PC-3 (cell line): Measurements from ENCODE around the gene ZBTB26. TPM values are rescaled to one million over a fixed set of nuclear protein-coding genes. Genes with fewer than 3 reads are reported as not detected.
A peak's percentile ranks its signal among the peaks of the same experiment; 100 is the strongest.

Source experiments
- ATAC-seq: fragments of 200-7000 bp; cut with Tn5 transposase; 2 replicates; pipeline ENCODE4 v1.9.1; 2020; ENCODE audit warnings: mild to moderate bottlenecking, moderate library complexity
- BruUV-seq: library from RNA; stranded (reverse); fragments of 400-500 nt; replicated peaks from 2 replicates; lab custom pipeline; 2021; lab: Mats Ljungman, UMichigan
- CTCF ChIA-PET: fragments of 300-600 bp; sonication (Branson Sonifier 250); formaldehyde crosslinking; loops from one replicate; lab custom pipeline; 2022; ENCODE audit warnings: antibody characterized with exemption; lab: Charles Lee
- POLR2A ChIA-PET: fragments of 300-600 bp; sonication (Branson Sonifier 250); formaldehyde crosslinking; loops from one replicate; lab custom pipeline; 2022; ENCODE audit warnings: antibody characterized with exemption; ENCODE audit not compliant: unreplicated experiment; lab: Charles Lee
- DNase-seq: peaks from one replicate; pipeline ENCODE4 v3.0.0-alpha.2; 2015
- H2AFZ ChIP-seq: fragments of 300-600 bp; sonication (generic); 2 replicates; pipeline ENCODE4 v1.6.0; 2016; ENCODE audit warnings: antibody characterized with exemption, low read length
- H3F3A ChIP-seq: fragments of 300-600 bp; sonication (generic); one replicate; pipeline ENCODE4 v1.6.0; 2017; ENCODE audit warnings: antibody characterized with exemption, low read length, control low read depth, mild to moderate bottlenecking; ENCODE audit not compliant: unreplicated experiment
- H3K27ac ChIP-seq: fragments of 300-600 bp; sonication (generic); 2 replicates; pipeline ENCODE4 v1.5.1; 2016; ENCODE audit warnings: mild to moderate bottlenecking, low read length
- H3K27me3 ChIP-seq: fragments of 300-600 bp; sonication (generic); 2 replicates; pipeline ENCODE4 v1.6.1; 2016; ENCODE audit warnings: low read length, mixed read lengths
- H3K36me3 ChIP-seq: fragments of 300-600 bp; sonication (generic); 2 replicates; pipeline ENCODE4 v1.6.1; 2016; ENCODE audit warnings: low read depth, mixed run types, low read length, mixed read lengths
- H3K4me1 ChIP-seq: fragments of 300-600 bp; sonication (generic); 2 replicates; pipeline ENCODE4 v1.5.1; 2016; ENCODE audit warnings: low read length; ENCODE audit not compliant: insufficient read depth
- H3K4me2 ChIP-seq: fragments of 300-600 bp; sonication (generic); 2 replicates; pipeline ENCODE4 v1.6.0; 2016; ENCODE audit warnings: low read length
- H3K4me3 ChIP-seq: fragments of 300-600 bp; sonication (generic); 2 replicates; pipeline ENCODE4 v1.5.1; 2016; ENCODE audit warnings: mild to moderate bottlenecking, low read length, mixed read lengths
- H3K79me2 ChIP-seq: fragments of 300-600 bp; sonication (generic); 2 replicates; pipeline ENCODE4 v1.6.1; 2017; ENCODE audit warnings: low read length, mixed read lengths
- H3K9ac ChIP-seq: fragments of 300-600 bp; sonication (generic); 2 replicates; pipeline ENCODE4 v1.6.0; 2016; ENCODE audit warnings: mild to moderate bottlenecking, low read length
- H3K9me2 ChIP-seq: fragments of 300-600 bp; sonication (generic); replicated peaks from 2 replicates; pipeline ENCODE4 v1.6.1; 2016; ENCODE audit warnings: mixed run types, low read length, mixed read lengths
- H3K9me3 ChIP-seq: fragments of 300-600 bp; sonication (generic); 2 replicates; pipeline ENCODE4 v1.6.1; 2016; ENCODE audit warnings: low read length, mixed read lengths
- H4K20me1 ChIP-seq: fragments of 300-600 bp; sonication (generic); 2 replicates; pipeline ENCODE4 v1.6.1; 2016; ENCODE audit warnings: low read length, mixed read lengths
- CTCF ChIP-seq: fragments of 300-600 bp; sonication (generic); conservative IDR thresholded peaks from 2 replicates; pipeline ENCODE4 v1.5.1; 2017; ENCODE audit warnings: antibody characterized with exemption, low read depth, mild to moderate bottlenecking, low read length
- EZH2 ChIP-seq: fragments of 300-600 bp; sonication (generic); IDR thresholded peaks from one replicate; pipeline ENCODE4 v1.6.1; 2017; ENCODE audit warnings: antibody characterized with exemption, mild to moderate bottlenecking, low read length; ENCODE audit not compliant: unreplicated experiment
- EZH2phosphoT487 ChIP-seq: fragments of 300-600 bp; sonication (generic); IDR thresholded peaks from 2 replicates; pipeline ENCODE4 v1.6.1; 2018; ENCODE audit warnings: mild to moderate bottlenecking, antibody characterized with exemption, low read length, borderline replicate concordance
- intact Hi-C: fragments of 100-400 bp; cut with micrococcal nuclease; formaldehyde crosslinking; loops from 2 replicates; pipeline ENCODE4 v1.9.0; 2023
- total RNA-seq: library from RNA; depleted of rRNA; stranded (reverse); fragments of >200 nt; gene quantifications from 2 replicates; pipeline ENCODE4 v1.2.3, GENCODE V29; 2014

Gene ZBTB26
- total RNA-seq, 1 experiment from 2014 or later, result 1.6 TPM

DNA sequence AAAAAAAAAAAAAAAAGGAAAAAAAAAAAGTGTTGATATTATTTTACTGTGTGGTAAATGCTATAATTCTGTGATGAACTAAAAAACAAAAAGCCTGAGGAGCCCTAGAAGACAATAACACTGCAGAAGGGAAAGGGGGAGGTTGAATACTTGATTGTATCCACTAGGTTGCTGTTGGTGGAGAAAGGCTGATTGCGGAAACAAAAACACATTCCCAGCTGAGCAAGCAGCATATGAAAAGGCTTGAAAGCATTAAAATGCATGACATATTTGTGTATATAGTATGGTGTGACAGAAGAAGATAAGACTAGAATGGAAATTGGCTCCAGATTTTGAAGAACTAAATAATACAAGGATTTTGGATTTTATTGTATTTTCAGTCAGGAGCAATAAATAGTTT is 18.4 kb upstream of the ZBTB26 start:
- H3K4me3 ChIP-seq, result no peak overlapping the region
- ATAC-seq (no peak), DNase-seq (no peak)
- no peak for TF ChIP-seq CTCF
- TF ChIP-seq EZH2, result no peak
- TF ChIP-seq EZH2phosphoT487, result no peak
- no peaks in the 10 kb centered on the region for H3K36me3 ChIP-seq
- no peaks in the 10 kb centered on the region for H3K9me2 ChIP-seq
- peaks cover 31% of the 10 kb centered on the region for H3K4me1 ChIP-seq
- H3K9me3 ChIP-seq, result no peaks in the 10 kb centered on the region
- no peak overlapping the region for H3K4me2 ChIP-seq
- H3K9ac ChIP-seq, result no peak overlapping the region
- intact Hi-C loops, result no loop called here
- no peaks in the 10 kb centered on the region for H3F3A ChIP-seq
- no peaks in the 10 kb centered on the region for H3K27me3 ChIP-seq
- peaks cover 93% of the 10 kb centered on the region for H3K79me2 ChIP-seq
- ChIA-PET POLR2A (no interaction called here), CTCF (no interaction called here)
- H3K27ac ChIP-seq, result no peak overlapping the region
- 0 out of 2 replicates have a peak, but pooled peaks cover 4% of the 10 kb centered on the region for H4K20me1 ChIP-seq
- H2AFZ ChIP-seq, result no peak overlapping the region
- no TSS peak for BruUV-seq

- H2AFZ ChIP-seq, result no peak overlapping the region
- H3K36me3 ChIP-seq, result no peaks in the 10 kb centered on the region
- no peak for DNase-seq
- no peak for ATAC-seq
- intact Hi-C loops, result no loop called here
- POLR2A ChIA-PET, result interaction anchor here (0.6 kb wide), 1 partner anchor 25 kb away, joined by 5 read pairs; no protein-coding TSS in a partner anchor
- no peaks in the 10 kb centered on the region for H3K9me2 ChIP-seq
- H3K4me1 ChIP-seq, result peaks cover 19% of the 10 kb centered on the region
- TF ChIP-seq EZH2phosphoT487 (no peak), EZH2 (no peak), CTCF (no peak)
- no peak overlapping the region for H3K9ac ChIP-seq
- no peaks in the 10 kb centered on the region for H3F3A ChIP-seq
- no peaks in the 10 kb centered on the region for H3K27me3 ChIP-seq
- H3K9me3 ChIP-seq, result no peaks in the 10 kb centered on the region
- no peaks in the 10 kb centered on the region for H4K20me1 ChIP-seq
- peak overlapping the region; percentile 41; the same call in 1 of the 2 replicates for H3K4me3 ChIP-seq
- peaks cover 96% of the 10 kb centered on the region for H3K79me2 ChIP-seq
- peak overlapping the region; percentile 74 for H3K4me2 ChIP-seq
- H3K27ac ChIP-seq, result peak overlapping the region; percentile 81
- CTCF ChIA-PET, result no interaction called here
- BruUV-seq, result TSS peak; percentile 4
Observed at GRCh38 chr9:122948313-122948712, 17.0 kb upstream of the ZBTB26 start.

DNA sequence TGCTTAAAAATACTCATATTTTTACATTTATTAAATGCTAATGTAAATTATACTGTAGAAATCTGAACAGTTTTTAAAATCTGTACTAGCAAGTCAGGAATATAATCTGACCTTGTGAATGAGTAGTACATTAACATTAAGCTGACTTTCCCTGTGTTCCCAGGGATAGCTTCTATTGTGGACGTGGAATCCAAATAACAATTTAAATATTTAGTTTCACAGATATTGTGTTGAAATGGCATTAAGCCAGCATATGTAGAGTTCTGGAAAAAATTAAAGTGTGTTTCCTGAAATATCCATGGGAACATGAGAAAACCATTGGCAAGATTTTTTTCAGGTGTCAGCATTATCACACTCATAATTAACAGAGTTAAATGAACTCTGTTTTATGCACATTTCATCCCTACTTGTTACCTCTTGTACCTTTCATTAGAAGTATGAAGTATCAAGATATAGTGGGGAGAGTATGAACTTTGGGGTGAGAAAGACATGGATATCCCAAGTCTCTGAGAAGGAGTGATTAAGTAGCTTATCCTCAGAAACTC is 15.2 kb upstream of the ZBTB26 start:
- H3K79me2 ChIP-seq, result peaks cover 100% of the 10 kb centered on the region
- H3K4me3 ChIP-seq, result no peak overlapping the region
- ChIA-PET POLR2A (no interaction called here), CTCF (no interaction called here)
- intact Hi-C loops, result no loop called here
- H3K9me2 ChIP-seq, result no peaks in the 10 kb centered on the region
- no peaks in the 10 kb centered on the region for H3F3A ChIP-seq
- H3K9me3 ChIP-seq, result no peaks in the 10 kb centered on the region
- peak overlapping the region; percentile 74; the same call in 1 of the 2 replicates for H3K4me2 ChIP-seq
- no peaks in the 10 kb centered on the region for H3K36me3 ChIP-seq
- H3K4me1 ChIP-seq, result peaks cover 19% of the 10 kb centered on the region
- no peaks in the 10 kb centered on the region; the same call in 1 of the 2 replicates for H4K20me1 ChIP-seq
- peak overlapping the region; percentile 81 for H3K27ac ChIP-seq
- no peak overlapping the region for H3K9ac ChIP-seq
- DNase-seq (no peak), ATAC-seq (no peak)
- no peak overlapping the region for H2AFZ ChIP-seq
- no TSS peak for BruUV-seq
- no peaks in the 10 kb centered on the region for H3K27me3 ChIP-seq
- TF ChIP-seq EZH2phosphoT487, result no peak
- no peak for TF ChIP-seq EZH2
- TF ChIP-seq CTCF, result no peak
